Loucy (cell line): Measurements from ENCODE around the gene DENND2A.

Experiments used
- CTCF ChIP-seq: fragments of 200-600 bp; sonication (generic); conservative IDR thresholded peaks from 2 replicates; pipeline ENCODE4 v1.5.1; 2014; ENCODE audit warnings: mild to moderate bottlenecking, antibody characterized with exemption, low read length
- EZH2phosphoT487 ChIP-seq: fragments of 200-600 bp; IDR thresholded peaks from 2 replicates; pipeline ENCODE4 v1.6.1; 2018; ENCODE audit warnings: antibody characterized with exemption, mild to moderate bottlenecking, moderate library complexity, borderline replicate concordance

GRCh38 chr7:140596519-140597427 is 43.8 kb downstream of the DENND2A start:
- no peak for TF ChIP-seq CTCF
- TF ChIP-seq EZH2phosphoT487: no peak
